ENCODE measurements around the gene SPRY2.

DNA sequence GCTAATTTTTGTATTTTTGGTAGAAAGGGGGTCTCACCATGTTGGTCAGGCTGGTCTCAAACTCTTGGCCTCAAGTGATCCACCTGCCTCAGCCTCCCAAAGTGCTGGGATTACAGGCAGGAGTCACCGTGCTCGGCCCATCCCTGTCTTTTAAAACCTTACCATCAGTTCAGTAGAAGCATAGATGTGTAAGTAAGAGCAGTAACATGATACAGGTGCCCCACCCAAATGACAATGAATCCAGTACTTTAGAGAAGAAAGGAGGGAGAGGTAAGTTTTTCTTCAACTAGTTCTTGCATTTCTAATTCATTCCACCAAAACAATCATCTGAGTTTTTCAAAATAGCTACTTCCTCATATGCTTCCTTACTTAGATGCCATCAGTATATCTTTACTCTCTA lies 21.9 kb downstream of the SPRY2 start:
- TF ChIP-seq, protein P1, sequence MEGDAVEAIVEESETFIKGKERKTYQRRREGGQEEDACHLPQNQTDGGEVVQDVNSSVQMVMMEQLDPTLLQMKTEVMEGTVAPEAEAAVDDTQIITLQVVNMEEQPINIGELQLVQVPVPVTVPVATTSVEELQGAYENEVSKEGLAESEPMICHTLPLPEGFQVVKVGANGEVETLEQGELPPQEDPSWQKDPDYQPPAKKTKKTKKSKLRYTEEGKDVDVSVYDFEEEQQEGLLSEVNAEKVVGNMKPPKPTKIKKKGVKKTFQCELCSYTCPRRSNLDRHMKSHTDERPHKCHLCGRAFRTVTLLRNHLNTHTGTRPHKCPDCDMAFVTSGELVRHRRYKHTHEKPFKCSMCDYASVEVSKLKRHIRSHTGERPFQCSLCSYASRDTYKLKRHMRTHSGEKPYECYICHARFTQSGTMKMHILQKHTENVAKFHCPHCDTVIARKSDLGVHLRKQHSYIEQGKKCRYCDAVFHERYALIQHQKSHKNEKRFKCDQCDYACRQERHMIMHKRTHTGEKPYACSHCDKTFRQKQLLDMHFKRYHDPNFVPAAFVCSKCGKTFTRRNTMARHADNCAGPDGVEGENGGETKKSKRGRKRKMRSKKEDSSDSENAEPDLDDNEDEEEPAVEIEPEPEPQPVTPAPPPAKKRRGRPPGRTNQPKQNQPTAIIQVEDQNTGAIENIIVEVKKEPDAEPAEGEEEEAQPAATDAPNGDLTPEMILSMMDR (conservative IDR thresholded peaks at IDR 0.05; ENCODE audit: low read length): no peak
- TF ChIP-seq EZH2phosphoT487 (IDR thresholded peaks at IDR 0.05; ENCODE audit: borderline replicate concordance): no peak

Data from Loucy (cell line).